ENCODE results near the gene SHQ1.

The SHQ1 gene

DNA sequence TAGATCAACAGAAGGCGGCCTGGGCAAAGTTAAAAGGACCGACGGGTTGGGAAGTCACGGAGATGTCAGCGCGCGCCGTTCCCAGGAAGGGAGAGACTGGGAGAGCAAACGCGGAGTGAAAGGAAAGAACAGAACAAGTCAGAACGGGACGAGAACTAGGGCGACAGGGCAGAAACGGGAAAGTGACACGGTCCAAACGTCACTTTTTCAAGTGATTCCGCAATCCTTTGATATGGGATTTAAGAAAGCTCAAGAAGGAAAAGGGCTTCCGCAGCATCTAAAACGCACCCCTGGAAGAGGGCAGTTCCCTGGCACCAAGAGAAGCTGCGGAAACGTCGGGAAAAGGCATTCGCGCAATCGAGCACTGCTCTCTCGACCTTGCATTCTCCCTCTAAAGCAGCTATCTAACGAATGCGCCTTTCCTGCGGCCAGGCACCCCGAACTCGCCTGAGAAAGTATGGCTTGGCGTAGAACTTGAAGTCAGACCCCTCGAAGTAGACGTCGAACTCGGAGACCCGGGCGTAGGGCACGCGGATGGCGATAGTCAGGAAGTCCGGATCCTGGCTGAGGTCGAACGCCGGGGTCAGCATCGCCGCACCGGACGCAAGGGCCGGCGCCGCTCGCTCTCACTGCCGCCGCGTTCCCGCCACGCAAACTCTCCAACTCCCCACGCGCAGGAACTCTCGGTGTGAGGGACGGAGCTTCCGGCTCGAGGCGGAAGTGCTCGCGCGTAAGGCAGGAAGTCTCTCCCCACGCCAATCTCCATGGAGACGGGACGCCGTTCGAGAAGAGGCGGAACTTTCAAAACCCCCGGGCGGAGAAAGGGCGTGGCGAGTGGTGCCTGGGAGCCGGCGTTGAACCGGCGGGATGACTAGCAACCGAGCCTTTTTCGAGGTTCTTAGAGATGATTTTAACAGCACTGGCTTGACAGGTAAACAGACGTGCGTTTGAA lies at the start of gene SHQ1:
TSS of gene SHQ1 (minus strand) at position 695 of the 952 bp plus-strand sequence. CDS start at position 590, 105 bp downstream.
- peak; percentile 97 for DNase-seq

DNA sequence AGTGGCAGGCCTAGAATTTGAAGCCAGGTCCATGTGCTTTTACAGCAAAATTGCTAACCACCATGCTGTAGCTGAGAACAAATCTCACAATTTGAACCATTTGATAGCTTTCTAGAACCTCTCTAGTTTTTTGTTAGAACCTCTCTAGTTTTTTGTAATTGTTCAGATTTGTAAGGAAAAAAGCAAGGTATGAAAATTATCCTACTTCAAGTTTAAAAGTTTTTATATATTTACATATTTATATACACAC lies 49.4 kb upstream of the SHQ1 start:
- no peak for DNase-seq

DNA sequence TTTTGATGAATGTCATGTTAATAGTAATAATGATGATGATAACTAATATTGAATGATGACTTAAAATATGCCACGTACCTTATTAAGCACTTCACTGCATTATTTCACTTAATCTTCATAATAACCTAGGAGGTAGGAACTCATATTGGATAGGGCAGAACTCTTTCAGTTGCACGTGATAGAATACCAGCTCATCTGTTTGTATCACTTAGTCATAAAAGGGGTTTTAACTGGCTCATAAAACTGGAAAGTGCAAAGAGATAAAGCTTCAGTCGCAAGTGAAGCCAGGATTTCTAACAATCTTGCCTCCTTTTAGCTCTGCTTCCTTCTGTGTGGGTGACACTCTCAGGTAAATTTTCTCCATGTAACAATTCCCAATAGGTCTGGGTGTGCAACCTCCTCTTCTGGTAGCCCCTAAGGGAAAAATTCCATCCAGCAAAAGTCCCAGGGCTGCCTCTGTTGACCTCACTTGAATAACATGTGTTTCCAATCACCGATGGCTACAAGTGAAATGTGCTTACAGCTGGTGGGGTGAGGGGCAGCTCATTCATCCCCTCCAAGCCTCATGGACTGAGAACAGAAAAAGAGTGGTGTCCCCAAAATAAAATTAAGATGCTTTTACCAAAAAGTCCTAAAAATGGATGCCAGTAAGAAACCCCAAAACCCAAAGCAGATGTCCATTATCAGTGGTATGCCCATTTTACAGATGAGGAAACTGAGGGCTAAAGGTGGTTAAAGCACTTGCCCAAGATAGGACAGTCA lies 48.9 kb upstream of the SHQ1 start:
- no peak for DNase-seq

DNA sequence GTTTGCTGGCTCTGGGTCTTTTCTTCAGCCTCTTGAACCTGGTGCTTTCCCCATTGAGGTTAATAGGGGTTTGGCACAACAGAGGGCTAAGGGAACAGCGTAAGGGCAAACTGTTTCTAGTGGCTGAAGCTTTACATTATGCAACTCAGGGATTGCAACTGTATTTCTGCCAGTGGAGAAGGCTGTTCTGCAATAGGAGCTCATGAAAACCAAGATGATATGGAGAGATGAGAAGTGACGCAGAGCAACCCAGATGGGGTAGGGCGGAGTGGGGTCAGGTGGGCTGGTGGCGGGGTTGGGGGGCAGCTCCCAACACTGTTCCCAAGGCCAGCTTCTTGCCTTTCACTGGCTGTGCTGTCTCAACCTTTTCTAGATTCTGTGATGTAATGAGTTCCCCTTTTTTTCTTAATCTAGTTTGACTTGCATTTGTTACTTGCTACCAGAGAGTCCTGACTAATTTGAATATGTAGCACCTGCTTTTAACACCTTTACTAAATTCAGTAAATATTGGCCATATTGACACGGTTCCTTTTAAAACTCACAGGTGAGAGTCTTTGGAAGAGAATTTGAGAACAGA lies 46.8 kb upstream of the SHQ1 start:
- DNase-seq, result no peak

DNA sequence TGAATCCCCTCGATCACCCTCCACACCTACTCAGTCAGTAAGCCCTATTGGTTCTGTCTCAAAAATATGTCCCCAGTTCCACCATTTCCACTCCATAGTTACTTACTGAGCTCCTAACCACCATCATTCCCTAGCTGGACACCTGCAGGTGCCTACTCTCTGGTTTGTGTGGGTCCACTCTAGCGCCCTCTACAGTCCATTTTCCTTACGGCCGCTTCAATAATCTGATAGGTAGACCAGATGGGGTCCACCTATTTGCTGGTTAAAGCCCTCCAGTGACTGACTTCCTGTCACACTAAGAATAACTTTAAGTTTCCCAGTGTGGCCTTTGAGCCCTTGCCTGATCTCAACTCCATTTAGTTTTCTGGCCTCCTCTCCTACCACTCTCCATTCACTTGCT lies 44.6 kb upstream of the SHQ1 start:
- no peak for DNase-seq

DNA sequence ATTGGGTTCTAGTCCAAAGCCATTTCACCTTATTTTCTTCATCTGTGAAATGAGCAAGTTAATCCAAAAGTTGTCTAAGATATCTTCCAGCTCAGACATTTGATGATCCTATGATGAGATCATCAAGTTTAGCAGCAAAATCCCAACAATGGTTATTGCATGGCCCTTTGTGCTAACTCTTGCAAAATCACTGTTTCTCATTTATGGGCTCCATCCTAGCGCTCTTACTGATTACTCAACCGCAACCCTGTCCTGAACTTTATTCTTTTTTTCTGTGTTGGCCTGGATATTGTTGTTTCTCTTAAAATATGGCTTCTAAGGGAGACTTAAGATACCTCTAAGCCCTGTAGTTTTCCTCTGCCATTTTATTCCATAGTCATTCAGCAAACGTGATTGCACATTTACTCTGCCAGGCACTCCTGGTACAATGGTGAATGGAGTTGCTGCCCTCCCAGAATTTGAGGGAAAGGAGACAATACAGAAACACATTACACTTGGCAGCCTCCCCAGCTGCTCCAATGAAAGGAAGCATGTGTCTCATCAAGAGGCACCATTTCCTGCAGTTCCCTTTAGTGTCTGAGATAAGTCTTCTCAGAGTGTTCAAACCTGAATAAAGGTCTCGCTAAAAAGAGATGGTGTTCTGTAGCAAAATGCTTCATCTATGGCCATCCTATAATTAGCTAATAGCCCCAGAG lies 44.0 kb upstream of the SHQ1 start:
- no peak for DNase-seq

DNA sequence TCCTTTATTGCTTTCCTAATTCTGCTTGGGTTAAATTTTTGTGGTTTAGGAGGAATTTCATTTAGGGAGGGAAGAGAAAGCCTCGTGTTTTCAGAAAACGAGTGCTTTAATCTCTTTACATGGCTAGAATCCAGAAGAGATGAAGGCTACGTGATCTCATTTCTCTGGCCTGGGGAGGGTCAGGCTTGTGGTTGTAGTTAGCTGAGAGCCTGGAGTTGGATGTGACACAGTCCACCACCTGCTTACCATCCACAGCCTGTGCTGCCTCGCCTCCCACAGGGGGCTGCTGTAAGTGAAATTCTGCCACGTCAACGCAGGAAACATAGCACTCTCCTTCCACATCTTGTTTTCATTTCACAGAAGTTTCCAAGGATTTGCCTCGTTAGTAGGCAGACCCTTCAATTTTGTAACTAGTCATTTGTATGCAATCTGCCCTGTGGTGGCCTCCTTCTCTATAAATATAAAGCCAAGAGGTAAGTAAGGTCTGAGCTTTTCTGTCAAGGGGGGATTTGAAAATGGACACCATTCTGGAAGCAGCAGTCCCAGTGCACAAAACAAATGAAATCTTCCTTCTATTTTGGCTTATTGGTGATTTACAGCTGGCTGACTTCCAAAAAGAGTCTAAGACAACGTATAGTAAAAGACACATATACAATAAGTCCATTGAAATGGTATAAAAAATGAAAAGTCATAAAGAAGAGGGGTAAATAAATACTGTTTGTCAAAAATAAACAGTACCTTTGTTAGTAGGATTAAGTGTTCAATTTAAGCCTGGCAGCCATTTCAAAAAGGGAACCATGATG lies 43.0 kb upstream of the SHQ1 start:
- DNase-seq, result no peak

DNA sequence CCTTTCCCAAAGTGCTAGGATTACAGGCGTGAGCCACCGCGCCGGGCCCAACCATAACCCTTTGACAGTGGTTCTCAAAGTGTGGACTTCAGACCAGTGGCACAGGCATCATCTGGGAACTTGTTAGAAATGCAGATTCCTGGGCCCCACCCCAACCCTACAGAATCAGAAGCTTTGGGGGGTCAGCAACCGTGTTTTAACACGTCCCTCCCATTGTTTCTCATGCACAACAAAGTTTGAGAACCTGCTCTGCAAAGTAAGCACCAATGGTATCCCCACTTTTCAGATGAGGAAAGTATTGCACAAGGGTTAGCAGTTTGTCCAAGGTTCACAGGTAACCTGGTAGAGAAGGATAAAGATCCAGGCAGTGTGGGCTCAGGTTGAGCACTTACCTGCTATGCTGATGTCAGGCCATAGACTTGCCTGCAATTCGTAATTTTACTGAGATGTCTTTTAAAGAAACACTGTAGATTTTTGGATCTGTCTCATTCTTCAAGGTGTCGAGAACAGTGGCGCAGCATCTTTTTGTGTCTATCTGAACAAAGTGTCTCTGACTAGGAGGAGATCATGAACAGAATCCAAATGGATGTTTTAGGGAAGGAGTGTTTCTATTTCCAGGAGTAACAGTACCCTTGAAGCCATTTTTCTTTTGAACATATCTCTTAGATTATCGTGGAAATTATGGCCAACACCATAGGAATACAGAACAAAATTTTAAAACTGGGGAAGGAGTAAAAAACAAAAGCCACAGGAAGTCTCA lies 42.1 kb upstream of the SHQ1 start:
- DNase-seq, result no peak

DNA sequence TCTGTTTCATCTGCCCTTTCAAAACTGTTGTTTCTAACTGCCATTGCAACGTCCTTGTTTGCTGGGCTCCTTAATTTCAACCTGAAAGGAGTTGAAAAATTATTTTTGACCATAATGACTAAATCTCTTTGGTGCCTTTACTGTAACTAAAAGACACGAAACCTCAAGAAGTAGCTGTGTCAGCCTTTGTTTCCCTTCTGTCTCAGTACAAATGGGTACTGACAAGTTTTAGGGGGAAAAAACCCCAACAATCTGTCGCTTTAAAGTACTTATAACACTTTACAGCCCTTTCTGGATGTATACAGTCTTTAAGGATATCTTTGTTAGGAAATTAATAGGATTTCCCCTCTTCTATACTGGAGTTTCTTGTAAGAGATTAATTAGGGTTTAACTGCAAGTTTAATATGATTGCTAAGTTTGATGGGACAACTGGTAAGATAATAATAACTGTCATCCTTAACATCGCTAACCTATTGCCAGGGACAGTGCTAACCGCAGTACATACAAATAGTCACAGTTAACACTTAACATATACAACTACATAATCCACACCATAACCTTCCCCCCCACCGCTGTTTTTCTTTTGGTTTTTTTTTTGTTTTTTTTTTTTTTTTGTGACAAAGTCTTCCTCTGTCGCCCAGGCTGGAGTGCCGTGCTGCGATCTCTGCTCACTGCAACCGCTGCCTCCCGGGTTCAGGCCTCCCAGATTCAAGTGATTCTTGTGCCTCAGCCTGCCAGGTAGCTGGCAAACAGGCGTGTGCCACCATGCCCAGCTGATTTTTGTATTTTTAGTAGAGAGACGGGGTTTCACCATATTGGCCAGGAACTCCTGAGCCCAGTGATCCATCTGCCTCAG lies 41.3 kb upstream of the SHQ1 start:
- no peak for DNase-seq

DNA sequence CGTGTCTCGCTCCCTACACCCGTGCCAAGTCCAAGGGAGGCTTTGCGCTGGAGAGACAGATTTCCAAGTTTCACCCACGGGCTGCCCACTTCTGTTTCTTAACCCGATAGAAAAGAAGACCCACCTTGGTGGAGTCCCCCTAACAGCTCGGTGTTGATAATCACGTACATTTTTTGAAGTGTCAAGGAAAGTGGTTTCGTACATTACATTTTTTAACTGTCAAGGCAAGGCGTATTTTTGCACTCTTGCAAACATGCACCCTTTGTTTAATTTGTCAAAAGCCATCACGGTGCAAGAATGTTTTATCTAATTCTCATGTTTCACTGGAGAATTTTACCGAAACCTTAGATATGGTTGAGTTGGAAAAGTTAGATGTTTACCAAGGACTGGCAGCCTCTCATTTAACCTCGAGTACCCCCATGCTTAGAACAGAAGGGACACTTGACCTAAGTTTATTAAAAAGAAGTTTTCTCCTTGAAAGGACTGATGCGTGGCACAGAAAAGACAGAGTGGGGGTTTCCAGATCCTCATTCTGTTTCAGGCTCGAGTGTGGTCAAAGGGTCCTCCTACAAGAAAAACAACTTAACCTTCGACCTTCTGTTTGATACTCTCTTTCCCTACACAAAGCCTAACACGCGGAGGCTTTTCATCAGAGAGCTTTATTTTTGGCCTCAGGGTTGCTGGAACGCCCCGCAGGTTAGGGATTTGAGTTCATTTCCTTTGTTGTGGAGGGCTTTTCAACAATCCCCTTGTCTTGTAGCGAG lies 40.5 kb upstream of the SHQ1 start:
- DNase-seq, result no peak

DNA sequence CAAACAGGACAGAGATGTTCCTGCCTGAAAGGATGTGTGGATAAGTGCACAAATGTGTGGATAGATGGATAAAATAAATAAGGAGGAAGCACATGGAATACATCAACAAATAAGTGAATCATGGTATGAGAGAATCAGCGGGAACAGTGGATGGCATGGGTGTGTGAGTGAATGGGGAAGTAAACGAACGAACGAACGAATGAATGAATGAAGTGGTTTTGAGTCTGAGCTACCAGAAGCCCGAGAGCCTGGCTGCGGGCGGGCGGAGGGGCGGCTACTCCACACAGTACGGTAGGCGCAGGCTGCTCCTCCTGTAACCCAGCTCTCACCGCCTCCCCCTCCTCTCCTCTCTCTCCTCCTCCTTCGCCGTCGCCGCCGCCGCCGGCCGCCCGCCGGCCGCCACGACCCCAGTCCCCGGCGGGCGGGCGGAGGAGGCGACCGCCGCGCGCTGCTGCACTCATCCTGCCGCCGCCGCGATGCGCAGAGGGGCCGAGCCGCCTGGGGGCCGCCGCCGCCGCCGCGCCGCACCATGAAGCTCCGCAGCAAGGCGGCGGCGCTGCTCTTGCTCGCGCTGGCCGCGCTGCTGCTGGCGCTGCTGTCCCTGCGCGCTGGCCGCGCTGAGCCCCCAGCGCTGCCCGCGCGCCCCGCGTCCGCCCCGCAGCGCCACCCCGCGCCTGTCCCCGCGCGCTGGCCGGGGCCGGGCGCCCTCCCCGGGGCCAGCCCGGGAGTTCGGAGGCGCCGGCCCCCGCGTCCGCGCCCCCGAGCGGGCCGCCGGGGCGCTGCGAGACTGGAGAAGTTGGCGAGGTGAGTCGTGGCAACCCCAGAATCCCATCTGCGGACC lies 39.7 kb upstream of the SHQ1 start, which contains the start of gene GXYLT2:
TSS of gene GXYLT2 (plus strand) at position 342 of the 841 bp plus-strand sequence. CDS start at position 530, 188 bp downstream.
- DNase-seq, result peak; percentile 18

DNA sequence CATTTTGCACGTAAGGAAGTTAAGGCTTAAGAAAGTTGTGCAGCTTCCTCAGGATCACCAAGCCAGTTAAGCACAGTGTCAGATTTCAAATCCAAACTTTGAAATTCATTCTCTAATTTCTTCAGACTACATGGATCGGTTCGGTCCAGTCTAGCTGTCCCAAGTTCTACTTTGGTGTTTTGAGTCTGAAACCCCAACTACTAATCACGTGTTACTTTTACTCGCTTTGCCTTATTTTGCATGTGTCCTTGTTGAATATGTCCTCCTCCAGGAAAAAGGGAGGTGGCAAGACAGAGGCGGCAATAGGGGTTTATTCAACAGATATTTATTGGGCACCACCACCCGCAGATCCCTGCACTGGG lies 39.1 kb upstream of the SHQ1 start:
- no peak for DNase-seq

DNA sequence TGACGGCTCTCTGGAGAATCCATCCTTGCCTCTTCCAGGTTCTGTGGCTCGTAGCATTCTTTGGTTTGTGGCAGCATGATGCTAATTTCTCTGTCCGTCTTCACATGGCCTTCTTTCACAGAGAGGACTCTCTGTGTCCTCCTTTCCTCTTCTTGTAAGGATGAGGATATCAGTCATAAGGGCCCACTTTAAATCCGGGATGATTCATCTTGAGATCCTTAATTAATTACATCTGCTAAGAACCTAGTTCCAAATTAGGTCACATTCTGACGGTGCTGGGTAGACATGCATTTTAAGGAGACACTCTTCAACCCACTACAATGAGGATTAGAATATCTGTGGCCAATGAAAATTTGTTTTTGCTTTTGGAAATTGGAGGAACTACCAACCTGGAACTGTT lies 23.9 kb upstream of the SHQ1 start:
- DNase-seq, result no peak

DNA sequence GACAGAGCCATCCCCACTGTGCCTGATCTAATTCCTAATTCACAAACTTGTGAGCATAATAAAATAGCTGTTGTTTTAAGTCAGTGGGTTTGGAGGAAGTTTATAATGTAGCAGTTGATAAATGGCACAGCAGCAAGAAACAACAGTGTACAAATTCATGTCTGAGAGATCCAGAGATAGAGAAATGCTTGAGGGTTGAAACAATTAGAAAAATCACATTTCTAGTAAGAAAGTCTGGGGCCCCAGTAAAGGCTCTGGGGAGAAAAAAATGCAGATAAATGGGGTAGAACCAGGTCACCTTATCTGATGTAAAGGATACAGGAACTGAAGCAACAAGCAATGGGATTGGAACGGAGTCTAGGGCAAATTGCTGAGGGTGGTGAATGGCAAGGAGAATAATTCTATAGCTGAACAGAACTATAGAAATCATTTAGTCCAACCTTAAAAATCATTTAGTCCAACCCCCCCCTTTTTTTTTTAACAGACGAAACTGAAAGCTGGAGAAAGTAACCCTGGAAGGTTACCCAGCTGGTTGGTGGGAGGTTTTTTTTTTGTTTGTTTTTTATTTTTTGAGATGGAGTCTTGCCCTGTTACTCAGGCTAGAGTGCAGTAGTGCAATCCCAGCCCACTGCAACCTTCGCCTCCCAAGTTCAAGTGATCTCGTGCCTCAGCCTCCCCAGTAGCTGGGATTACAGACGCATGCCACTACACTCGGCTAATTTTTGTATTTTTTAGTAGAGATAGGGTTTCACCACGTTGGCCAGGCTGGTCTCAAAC lies 14.3 kb upstream of the SHQ1 start:
- no peak for DNase-seq

DNA sequence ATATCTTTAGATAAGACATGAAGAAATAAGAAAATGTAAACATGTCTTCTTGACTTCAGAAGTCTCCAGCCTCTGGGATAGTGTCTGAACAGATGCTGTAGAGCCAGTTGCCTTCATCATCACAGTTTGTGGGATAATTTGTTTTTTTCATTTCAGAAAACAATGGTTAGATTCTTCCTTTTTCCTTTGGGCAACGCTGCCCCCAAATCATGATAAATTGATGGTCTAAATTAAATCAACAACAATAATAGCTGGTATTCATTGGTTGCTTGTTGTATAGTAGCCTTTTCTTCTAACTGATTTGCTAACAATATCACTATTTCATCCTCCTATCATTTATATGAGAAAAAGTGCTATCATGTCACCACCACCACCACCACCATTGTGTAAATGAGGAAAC lies 12.6 kb upstream of the SHQ1 start:
- DNase-seq, result no peak

DNA sequence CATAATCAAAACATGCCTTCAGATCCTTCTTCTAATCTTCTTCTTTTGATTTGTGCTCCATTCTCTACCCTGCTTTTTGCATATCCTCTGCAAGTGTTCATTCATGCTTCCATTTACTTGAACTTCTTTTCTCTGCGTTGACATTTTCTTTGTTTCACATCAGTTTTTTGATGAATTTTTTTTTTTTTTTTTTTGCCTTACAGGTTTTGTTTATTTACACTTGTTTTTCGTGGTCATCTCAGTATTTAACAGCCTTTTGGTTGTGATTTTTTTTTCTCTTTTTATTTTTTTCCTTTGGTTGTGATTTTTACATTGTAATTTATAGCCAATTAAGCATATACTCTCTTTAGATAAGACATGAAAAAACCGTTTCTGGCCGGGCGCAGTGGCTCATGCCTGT lies 11.8 kb upstream of the SHQ1 start:
- no peak for DNase-seq

DNA sequence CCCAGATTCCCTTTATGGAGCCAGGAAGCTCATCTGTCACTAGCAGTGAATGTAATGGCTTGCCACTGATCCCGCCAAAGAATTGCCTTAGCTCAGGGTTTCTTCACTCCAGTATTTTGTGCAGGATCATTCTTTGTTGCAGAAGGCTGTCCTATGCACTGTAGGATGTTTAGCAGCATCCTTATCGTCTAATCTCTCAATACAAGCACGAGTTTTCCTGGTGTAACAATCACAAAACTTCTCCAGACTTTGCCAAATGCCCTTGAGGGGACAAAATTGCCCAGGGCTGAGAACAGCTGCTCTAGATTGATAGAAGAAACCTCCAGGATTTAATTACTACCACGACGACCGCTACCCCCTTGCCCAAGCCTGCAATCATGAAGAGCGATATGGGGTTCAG lies 6.8 kb upstream of the SHQ1 start:
- no peak for DNase-seq

DNA sequence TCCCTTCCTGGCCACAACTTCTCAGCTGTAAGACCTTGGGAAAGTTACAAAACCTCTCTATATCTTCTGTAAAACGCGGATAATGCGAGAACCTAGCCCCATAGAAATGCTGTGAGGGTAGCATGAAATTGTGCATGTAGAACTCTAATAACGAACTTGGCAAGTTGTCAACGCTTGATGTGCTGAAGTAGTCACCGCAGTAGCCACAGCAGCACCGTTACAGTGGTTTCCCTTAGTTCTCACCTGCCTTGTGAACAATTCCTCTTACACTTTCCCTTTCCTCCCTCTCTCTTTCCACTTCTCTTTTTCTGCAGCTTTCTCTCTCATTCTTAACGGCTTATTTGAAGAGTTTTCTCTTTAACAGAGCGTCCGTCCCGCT lies 447 bp upstream of the SHQ1 start:
- peak; percentile 47 for DNase-seq

Data from CD4-positive, alpha-beta T cell treated with Interleukin-6 for 4 hours (primary cell).